GM12892 (cell line): ENCODE measurements around the gene WDFY2.

ENCODE experiments used
- POLR2A ChIP-seq: IDR thresholded peaks from 2 replicates; pipeline ENCODE4 v1.6.1; 2011; ENCODE audit warnings: low read depth, low read length, control low read depth
- POLR2AphosphoS5 ChIP-seq: IDR thresholded peaks from 2 replicates; pipeline ENCODE4 v1.6.1; 2011; ENCODE audit warnings: low read depth, low read length, control low read depth
- TAF1 ChIP-seq: IDR thresholded peaks from 2 replicates; pipeline ENCODE4 v1.6.1; 2011; ENCODE audit warnings: low read depth, mild to moderate bottlenecking, control low read depth, low read length, borderline replicate concordance

- TF ChIP-seq POLR2AphosphoS5 = no peak
- no peak for TF ChIP-seq POLR2A
- no peak; the same call in 1 of the 2 replicates for TF ChIP-seq TAF1
These were observed 28.6 kb downstream of the WDFY2 start for GRCh38 chr13:51612867-51613266.
